NT2/D1 (cell line): Measurements from ENCODE around the gene FAF2.

Experiments
- DNase-seq: peaks from one replicate; pipeline ENCODE4 v3.0.0-alpha.2; 2011; ENCODE audit warnings: low read depth, low spot score
- H3K27me3 ChIP-seq: 2 replicates; pipeline ENCODE4 v1.6.0; 2011; ENCODE audit warnings: mild to moderate bottlenecking; ENCODE audit not compliant: insufficient read length, insufficient read depth
- H3K36me3 ChIP-seq: 2 replicates; pipeline ENCODE4 v1.6.1; 2011; ENCODE audit warnings: mild to moderate bottlenecking, low read length, mixed read lengths; ENCODE audit not compliant: insufficient read depth, insufficient read length
- H3K4me1 ChIP-seq: 2 replicates; pipeline ENCODE4 v1.5.1; 2011; ENCODE audit not compliant: insufficient read depth, insufficient read length
- H3K4me3 ChIP-seq: 2 replicates; pipeline ENCODE4 v1.5.1; 2011; ENCODE audit warnings: low read depth; ENCODE audit not compliant: insufficient read length
- H3K9ac ChIP-seq: 2 replicates; pipeline ENCODE4 v1.6.0; 2011; ENCODE audit warnings: low read depth; ENCODE audit not compliant: insufficient read length
- H3K9me3 ChIP-seq: 2 replicates; pipeline ENCODE4 v1.5.1; 2011; ENCODE audit warnings: mild to moderate bottlenecking, low read length; ENCODE audit not compliant: insufficient read depth
- SUZ12 ChIP-seq: IDR thresholded peaks from 2 replicates; pipeline ENCODE4 v1.6.1; 2011; ENCODE audit not compliant: insufficient read length, insufficient read depth; ENCODE audit errors: extremely low read depth
- YY1 ChIP-seq: IDR thresholded peaks from 2 replicates; pipeline ENCODE4 v1.6.1; 2011; ENCODE audit not compliant: insufficient read length, insufficient read depth
- ZNF274 ChIP-seq: IDR thresholded peaks from 2 replicates; pipeline ENCODE4 v1.6.1; 2011; ENCODE audit warnings: mild to moderate bottlenecking, low read depth, low read length

FAF2 gene

GRCh38 chr5:176537554-176538229 lies 89.5 kb downstream of the FAF2 start:
- TF ChIP-seq YY1 (no peak), ZNF274 (no peak), SUZ12 (no peak)
- Histone ChIP-seq H3K9ac (peak overlapping the region; percentile 73), H3K27me3 (no peaks in the 10 kb centered on the region), H3K4me1 (peaks cover 20% of the 10 kb centered on the region), H3K36me3 (peaks cover 16% of the 10 kb centered on the region), H3K4me3 (peak overlapping the region; percentile 89), H3K9me3 (no peaks in the 10 kb centered on the region)
- DNase-seq: peak; percentile 94

GRCh38 chr5:176538230-176538988 lies 90.2 kb downstream of the FAF2 start:
- Histone ChIP-seq H3K27me3 (no peaks in the 10 kb centered on the region), H3K9ac (peak overlapping the region; percentile 57), H3K4me3 (peak overlapping the region; percentile 18), H3K9me3 (no peaks in the 10 kb centered on the region), H3K36me3 (peaks cover 16% of the 10 kb centered on the region), H3K4me1 (peaks cover 20% of the 10 kb centered on the region)
- no peak for DNase-seq
- TF ChIP-seq YY1 (no peak), ZNF274 (no peak), SUZ12 (no peak)

- Histone ChIP-seq H3K4me1 (peaks cover 17% of the 10 kb centered on the region), H3K9me3 (no peaks in the 10 kb centered on the region), H3K4me3 (no peak overlapping the region), H3K9ac (no peak overlapping the region), H3K27me3 (no peaks in the 10 kb centered on the region), H3K36me3 (peaks cover 15% of the 10 kb centered on the region)
- DNase-seq: no peak
- no peak for TF ChIP-seq SUZ12
- TF ChIP-seq YY1: no peak
- TF ChIP-seq ZNF274: no peak
Observed at GRCh38 chr5:176538989-176539384, 90.8 kb downstream of the FAF2 start.

- Histone ChIP-seq H3K9ac (peak overlapping the region; percentile 50), H3K27me3 (no peaks in the 10 kb centered on the region), H3K36me3 (peaks cover under 1% of the 10 kb centered on the region), H3K9me3 (no peaks in the 10 kb centered on the region), H3K4me3 (no peak overlapping the region), H3K4me1 (peaks cover 14% of the 10 kb centered on the region)
- DNase-seq: no peak
- TF ChIP-seq YY1 (no peak), SUZ12 (no peak), ZNF274 (no peak)
Observed at GRCh38 chr5:176540476-176540899, 92.3 kb downstream of the FAF2 start.

GRCh38 chr5:176540956-176541337 lies 92.8 kb downstream of the FAF2 start:
- no peak for DNase-seq
- no peak for TF ChIP-seq YY1
- TF ChIP-seq ZNF274: no peak
- Histone ChIP-seq H3K9ac (peak overlapping the region; percentile 57), H3K4me1 (peaks cover 15% of the 10 kb centered on the region), H3K27me3 (no peaks in the 10 kb centered on the region), H3K4me3 (no peak overlapping the region), H3K36me3 (no peaks in the 10 kb centered on the region), H3K9me3 (no peaks in the 10 kb centered on the region)

- TF ChIP-seq YY1 (no peak), SUZ12 (no peak), ZNF274 (no peak)
Observed at GRCh38 chr5:176541338-176542134, 93.4 kb downstream of the FAF2 start.

More at GRCh38 chr5:176541338-176542134, 93.4 kb downstream of the FAF2 start:
- no peaks in the 10 kb centered on the region for H3K36me3 ChIP-seq
- no peaks in the 10 kb centered on the region for H3K27me3 ChIP-seq
- peak overlapping the region; percentile 59 for H3K9ac ChIP-seq
- DNase-seq: peak; percentile 51
- H3K4me1 ChIP-seq: peaks cover 15% of the 10 kb centered on the region
- peak overlapping the region; percentile 72 for H3K4me3 ChIP-seq
- no peaks in the 10 kb centered on the region for H3K9me3 ChIP-seq
